ENCODE measurements around the gene CEACAM18.
"Not testable (repeated sequence)": the region's sequence is repeated elsewhere in the genome, so short reads cannot be mapped to it uniquely, and the experiment has no call there.

Gene CEACAM18

GRCh38 chr19:51440052-51440451 is 38.3 kb upstream of the CEACAM18 start:
- TF ChIP-seq CTCF (IDR thresholded peaks at IDR 0.05; ENCODE audit: low read depth, low read length, missing control alignments) = no peak
- no peak overlapping the region for H3K4me3 ChIP-seq (replicated peaks; ENCODE audit: low read depth, low read length)
- no peak for DNase-seq (ENCODE audit: extremely low read depth, low read depth)

- H3K4me3 ChIP-seq (replicated peaks; ENCODE audit: low read depth, low read length) = no peak overlapping the region
- no peak for TF ChIP-seq CTCF (IDR thresholded peaks at IDR 0.05; ENCODE audit: low read depth, low read length, missing control alignments)
- DNase-seq (ENCODE audit: extremely low read depth, low read depth) = no peak
These were observed 37.4 kb upstream of the CEACAM18 start for GRCh38 chr19:51440846-51441409.

GRCh38 chr19:51441410-51442390 is 36.6 kb upstream of the CEACAM18 start:
- no peak for TF ChIP-seq CTCF (IDR thresholded peaks at IDR 0.05; ENCODE audit: low read depth, low read length, missing control alignments)
- H3K4me3 ChIP-seq (replicated peaks; ENCODE audit: low read depth, low read length) = no peak overlapping the region

GRCh38 chr19:51447510-51447909 is 30.8 kb upstream of the CEACAM18 start:
- not testable (repeated sequence) for H3K4me3 ChIP-seq (replicated peaks; ENCODE audit: low read depth, low read length); DNase-seq (ENCODE audit: extremely low read depth, low read depth)

More at GRCh38 chr19:51441410-51442390, 36.6 kb upstream of the CEACAM18 start:
- DNase-seq (ENCODE audit: extremely low read depth, low read depth) = no peak

- no peak for TF ChIP-seq CTCF (IDR thresholded peaks at IDR 0.05; ENCODE audit: low read depth, low read length, missing control alignments)
- H3K4me3 ChIP-seq (replicated peaks; ENCODE audit: low read depth, low read length) = no peak overlapping the region
- DNase-seq (ENCODE audit: extremely low read depth, low read depth) = no peak
These were observed 30.3 kb upstream of the CEACAM18 start for GRCh38 chr19:51448011-51448410.

- no peak for DNase-seq (ENCODE audit: extremely low read depth, low read depth)
- TF ChIP-seq CTCF (IDR thresholded peaks at IDR 0.05; ENCODE audit: low read depth, low read length, missing control alignments) = no peak
- H3K4me3 ChIP-seq (replicated peaks; ENCODE audit: low read depth, low read length) = no peak overlapping the region
These were observed 29.8 kb upstream of the CEACAM18 start for GRCh38 chr19:51448411-51449016.

- no peak overlapping the region for H3K4me3 ChIP-seq (replicated peaks; ENCODE audit: low read depth, low read length)
- no peak for DNase-seq (ENCODE audit: extremely low read depth, low read depth)
- no peak for TF ChIP-seq CTCF (IDR thresholded peaks at IDR 0.05; ENCODE audit: low read depth, low read length, missing control alignments)
These were observed 27.5 kb upstream of the CEACAM18 start for GRCh38 chr19:51450730-51451307.
